ENCODE data around the gene IQSEC1.

The IQSEC1 gene

DNA sequence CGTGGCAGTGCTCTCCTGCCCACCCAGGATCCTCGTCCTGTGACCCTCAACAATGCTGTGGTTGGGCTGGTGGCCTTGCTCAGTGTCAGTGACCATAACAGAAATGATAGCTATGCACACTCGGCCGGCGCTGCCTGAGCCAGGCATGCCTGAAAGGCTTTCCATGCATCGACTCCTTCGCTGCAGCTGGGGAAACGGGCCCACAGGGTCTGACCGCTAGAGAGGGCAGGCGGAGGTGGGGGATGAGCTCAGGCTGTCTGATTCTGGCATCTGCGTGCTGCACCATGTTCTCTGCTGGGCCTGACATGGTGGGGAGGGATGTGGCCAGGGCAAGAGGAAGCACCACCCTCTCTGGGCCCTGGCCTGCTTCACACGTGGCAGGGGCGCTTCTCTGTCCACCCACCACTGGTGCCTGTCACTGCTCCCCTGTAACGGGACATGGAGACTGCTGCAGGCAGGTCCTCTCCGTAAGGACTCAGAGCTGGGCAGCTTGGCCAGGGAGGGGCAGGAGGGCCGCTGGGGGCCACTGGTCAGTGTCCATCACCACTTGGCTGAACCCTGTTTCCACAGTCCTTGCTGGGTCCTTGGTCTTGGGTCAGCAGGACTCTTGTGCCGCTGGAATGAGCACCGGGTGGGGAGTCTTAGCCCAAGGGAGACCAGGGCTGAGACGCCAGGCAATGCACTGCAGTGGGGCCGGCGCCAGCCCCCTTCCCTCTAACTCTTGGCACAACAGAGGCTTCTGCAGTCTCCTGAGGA is 167.7 kb downstream of the IQSEC1 start:
- no peak overlapping the region for H3K4me3 ChIP-seq (replicated peaks in 1 of 2; ENCODE audit: low read depth in 2 of 2, low read length in 2 of 2)
- no peak for DNase-seq (ENCODE audit: low read depth in 2 of 2)
- TF ChIP-seq, protein P1, sequence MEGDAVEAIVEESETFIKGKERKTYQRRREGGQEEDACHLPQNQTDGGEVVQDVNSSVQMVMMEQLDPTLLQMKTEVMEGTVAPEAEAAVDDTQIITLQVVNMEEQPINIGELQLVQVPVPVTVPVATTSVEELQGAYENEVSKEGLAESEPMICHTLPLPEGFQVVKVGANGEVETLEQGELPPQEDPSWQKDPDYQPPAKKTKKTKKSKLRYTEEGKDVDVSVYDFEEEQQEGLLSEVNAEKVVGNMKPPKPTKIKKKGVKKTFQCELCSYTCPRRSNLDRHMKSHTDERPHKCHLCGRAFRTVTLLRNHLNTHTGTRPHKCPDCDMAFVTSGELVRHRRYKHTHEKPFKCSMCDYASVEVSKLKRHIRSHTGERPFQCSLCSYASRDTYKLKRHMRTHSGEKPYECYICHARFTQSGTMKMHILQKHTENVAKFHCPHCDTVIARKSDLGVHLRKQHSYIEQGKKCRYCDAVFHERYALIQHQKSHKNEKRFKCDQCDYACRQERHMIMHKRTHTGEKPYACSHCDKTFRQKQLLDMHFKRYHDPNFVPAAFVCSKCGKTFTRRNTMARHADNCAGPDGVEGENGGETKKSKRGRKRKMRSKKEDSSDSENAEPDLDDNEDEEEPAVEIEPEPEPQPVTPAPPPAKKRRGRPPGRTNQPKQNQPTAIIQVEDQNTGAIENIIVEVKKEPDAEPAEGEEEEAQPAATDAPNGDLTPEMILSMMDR (IDR thresholded peaks at IDR 0.05; ENCODE audit: low read depth, low read length): no peak

GRCh38 chr3:12904951-12905315 is 168.3 kb downstream of the IQSEC1 start:
- TF ChIP-seq, protein P1 (IDR thresholded peaks at IDR 0.05; ENCODE audit: low read depth, low read length): no peak

DNA sequence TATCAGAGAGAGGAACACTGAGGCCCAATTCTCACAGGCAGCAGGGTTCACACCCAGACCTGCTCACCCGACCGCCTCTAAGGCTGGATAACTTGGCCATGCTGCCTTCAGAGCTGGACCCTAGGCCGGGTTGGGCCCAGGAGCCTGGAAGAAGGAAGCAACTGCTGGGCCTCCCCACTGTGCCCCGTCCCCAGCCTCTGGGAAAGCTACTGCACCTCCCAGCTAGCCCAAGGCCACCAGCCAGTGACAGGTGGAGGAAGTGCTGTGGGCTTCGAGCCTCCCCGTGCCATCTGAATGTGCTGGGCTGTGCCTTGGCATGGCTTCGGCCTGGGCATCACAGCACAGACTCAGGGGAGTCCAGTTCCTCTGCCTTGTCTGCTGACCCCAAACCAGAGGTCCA is 169.3 kb downstream of the IQSEC1 start:
- no peak for DNase-seq (ENCODE audit: low read depth in 2 of 2)
- TF ChIP-seq, protein P1 (IDR thresholded peaks at IDR 0.05; ENCODE audit: low read depth, low read length): no peak
- H3K4me3 ChIP-seq (replicated peaks in 1 of 2; ENCODE audit: low read depth in 2 of 2, low read length in 2 of 2): no peak overlapping the region

More at GRCh38 chr3:12904951-12905315, 168.3 kb downstream of the IQSEC1 start:
- no peak for DNase-seq (ENCODE audit: low read depth in 2 of 2)
- H3K4me3 ChIP-seq (replicated peaks in 1 of 2; ENCODE audit: low read depth in 2 of 2, low read length in 2 of 2): no peak overlapping the region

GRCh38 chr3:12903000-12903800 is 170.0 kb downstream of the IQSEC1 start:
- DNase-seq (ENCODE audit: low read depth in 2 of 2): no peak
- TF ChIP-seq, protein P1 (IDR thresholded peaks at IDR 0.05; ENCODE audit: low read depth, low read length): no peak
- H3K4me3 ChIP-seq (replicated peaks in 1 of 2; ENCODE audit: low read depth in 2 of 2, low read length in 2 of 2): no peak overlapping the region

DNA sequence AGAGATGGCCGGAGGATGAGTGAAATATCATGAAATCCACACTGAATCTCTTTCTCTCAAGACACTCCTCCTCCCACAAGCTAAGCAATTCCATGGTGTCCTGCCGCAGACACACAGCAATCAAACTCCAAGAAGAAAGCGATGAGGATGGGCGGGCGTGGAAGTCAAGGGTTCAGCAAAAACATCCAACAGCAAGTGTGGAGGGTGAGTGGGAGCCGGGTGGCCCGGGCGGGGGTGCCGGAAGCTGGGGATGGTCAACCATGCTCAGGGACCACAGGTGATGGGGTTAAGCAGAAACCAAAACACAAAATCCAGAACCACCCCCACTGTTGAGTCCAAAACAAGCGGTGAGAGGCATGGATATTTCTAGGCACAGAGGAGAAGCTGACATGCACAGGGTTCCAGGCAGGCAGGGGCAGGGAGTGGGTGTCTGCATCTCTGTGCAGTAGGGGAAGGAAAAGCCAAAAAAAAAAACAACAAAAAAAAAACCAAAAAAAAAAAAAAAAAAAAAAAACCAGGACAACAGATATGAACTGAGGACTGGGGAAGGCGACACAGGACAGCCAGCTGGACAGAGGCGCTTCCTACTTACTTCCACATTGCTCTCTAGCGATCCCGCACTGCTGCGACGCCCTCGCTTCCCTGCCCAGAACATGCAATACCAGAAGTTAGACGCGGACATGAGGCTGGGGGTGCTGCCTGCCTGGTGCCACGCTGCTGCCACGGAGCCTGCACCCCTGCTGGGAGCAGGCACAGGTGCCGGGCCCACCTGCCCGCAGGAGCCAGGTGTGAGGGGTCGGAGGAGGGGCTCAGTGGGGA is 170.8 kb downstream of the IQSEC1 start:
- no peak for DNase-seq (ENCODE audit: low read depth in 2 of 2)
- H3K4me3 ChIP-seq (replicated peaks in 1 of 2; ENCODE audit: low read depth in 2 of 2, low read length in 2 of 2): no peak overlapping the region
- TF ChIP-seq, protein P1 (IDR thresholded peaks at IDR 0.05; ENCODE audit: low read depth, low read length): no peak

GRCh38 chr3:12901623-12902045 is 171.6 kb downstream of the IQSEC1 start:
- TF ChIP-seq, protein P1 (IDR thresholded peaks at IDR 0.05; ENCODE audit: low read depth, low read length): no peak
- no peak for DNase-seq (ENCODE audit: low read depth in 2 of 2)
- H3K4me3 ChIP-seq (replicated peaks in 1 of 2; ENCODE audit: low read depth in 2 of 2, low read length in 2 of 2): no peak overlapping the region

Data from cardiac fibroblast (primary cell).